Stimulated activated CD4-positive, alpha-beta T cell treated with anti-CD3 and anti-CD28 coated beads, Interleukin-2, amount 100 ng/mL, for 4 hours (primary cell): Measurements from ENCODE around the gene EML6.
"Not testable (repeated sequence)": the region's sequence is repeated elsewhere in the genome, so short reads cannot be mapped to it uniquely, and the experiment has no call there.

Experiments
- DNase-seq: peaks from one replicate; pipeline ENCODE4 v3.0.0-alpha.2; 2020; ENCODE audit warnings: low read depth

The EML6 gene

GRCh38 chr2:54965425-54965824 lies 242.0 kb downstream of the EML6 start:
- no peak for DNase-seq

GRCh38 chr2:54966165-54966832 lies 242.8 kb downstream of the EML6 start:
- DNase-seq, result no peak

DNA sequence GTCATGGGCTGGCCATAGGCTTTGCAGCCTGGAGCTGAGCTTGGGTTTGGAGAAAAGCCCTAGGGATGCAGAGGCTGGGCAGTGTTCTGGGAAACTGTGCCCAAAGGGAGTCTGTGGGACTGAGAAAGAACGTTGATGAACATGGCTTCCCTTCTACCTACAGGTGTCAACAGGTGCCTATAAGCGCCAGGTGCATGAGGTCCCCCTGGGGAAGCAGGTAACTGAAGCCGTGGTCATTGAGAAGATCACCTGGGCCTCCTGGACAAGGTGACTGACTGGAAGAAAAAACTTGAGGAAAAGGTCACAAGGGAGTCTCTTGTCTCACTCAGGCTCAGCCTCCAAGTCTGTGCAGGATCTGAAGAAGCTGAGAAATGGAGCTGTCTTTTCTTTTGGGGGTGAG lies 243.4 kb downstream of the EML6 start:
- no peak for DNase-seq

DNA sequence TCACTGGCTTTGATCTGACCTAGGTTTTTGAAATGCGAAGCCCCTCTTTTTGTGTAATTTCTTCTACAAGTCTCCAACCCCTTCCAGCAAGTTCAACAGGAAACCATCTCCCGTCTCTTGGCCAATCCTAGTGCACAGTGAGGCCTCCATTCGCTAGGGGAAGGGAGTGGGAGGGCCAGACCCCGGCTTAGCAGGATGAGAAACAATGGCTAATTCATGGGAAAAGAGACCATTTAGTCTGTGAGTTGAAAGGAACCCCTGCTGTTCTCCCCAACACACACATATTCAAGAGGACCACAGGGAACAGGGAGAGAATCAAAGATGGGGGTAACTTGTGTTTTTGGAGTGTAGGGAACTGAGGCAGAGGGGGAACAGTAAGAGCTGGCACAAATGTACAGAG lies 243.8 kb downstream of the EML6 start:
- no peak for DNase-seq

- DNase-seq, result no peak
Measured at GRCh38 chr2:54967759-54968365, 244.4 kb downstream of the EML6 start.

DNA sequence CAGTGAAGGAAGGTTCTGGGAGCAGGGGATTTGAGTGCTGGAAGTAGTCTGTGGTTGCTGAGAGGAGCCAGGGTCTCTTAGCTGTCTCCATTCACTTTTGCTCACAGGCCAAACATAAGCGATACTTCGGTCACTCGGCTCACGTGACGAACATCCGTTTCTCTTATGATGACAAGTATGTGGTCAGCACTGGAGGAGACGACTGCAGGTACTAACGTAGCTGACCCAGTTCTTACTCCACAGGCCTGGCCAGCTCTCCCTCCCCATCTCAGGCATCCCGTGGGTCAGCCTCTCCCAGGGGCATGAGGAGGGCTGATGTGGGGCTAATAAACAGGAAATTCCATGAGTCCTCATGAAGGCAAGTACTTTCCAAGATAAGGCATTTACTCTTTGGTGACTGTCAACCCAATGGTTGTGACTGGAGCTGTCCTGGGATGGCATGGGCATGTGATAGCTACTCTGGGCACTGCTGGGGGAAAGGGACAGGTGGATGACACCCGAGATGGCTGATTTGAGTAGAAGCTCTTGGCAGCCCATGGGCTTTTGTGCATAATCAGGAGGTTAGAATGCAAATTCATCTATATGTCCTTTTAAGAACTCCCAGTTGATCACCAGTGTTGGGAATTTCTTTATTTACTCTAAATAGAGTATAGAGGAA lies 245.2 kb downstream of the EML6 start:
- no peak for DNase-seq

DNA sequence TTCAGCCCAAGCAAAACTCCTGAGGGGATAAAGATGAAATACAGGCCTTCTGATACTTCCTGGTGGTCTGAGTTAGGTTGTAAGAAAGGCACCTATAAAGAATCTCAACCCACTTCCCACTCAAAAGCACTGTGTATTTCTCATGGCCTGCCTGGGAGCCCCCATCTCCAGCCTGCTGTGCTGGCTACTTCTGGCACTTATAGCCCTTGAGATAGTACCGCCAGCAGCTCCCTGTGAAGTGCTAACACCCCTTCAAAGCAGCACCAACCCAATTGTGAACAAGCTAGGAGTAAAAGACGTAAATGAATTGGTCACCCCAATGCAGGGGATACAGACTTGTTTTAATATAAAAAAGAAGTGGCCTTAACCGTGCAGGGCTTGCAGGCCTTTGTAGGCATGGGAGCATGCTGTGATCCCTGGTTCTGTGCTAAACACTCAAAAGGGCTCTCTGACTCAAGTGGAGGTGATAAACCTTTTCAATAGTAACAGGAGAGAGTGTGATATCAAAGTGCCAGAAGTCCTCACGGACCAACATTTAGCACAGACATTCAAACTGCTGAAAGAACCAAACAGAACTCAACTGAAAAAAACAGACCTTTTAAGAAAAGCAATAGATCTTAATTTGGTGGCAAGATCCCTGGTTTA lies 246.0 kb downstream of the EML6 start:
- no peak for DNase-seq

GRCh38 chr2:54969940-54970338 lies 246.5 kb downstream of the EML6 start:
- DNase-seq, result no peak

- no peak for DNase-seq
Measured at GRCh38 chr2:54975175-54975574, 251.7 kb downstream of the EML6 start.

GRCh38 chr2:54975598-54976492 lies 252.4 kb downstream of the EML6 start:
- no peak for DNase-seq

GRCh38 chr2:54977149-54977548 lies 253.7 kb downstream of the EML6 start:
- no peak for DNase-seq

DNA sequence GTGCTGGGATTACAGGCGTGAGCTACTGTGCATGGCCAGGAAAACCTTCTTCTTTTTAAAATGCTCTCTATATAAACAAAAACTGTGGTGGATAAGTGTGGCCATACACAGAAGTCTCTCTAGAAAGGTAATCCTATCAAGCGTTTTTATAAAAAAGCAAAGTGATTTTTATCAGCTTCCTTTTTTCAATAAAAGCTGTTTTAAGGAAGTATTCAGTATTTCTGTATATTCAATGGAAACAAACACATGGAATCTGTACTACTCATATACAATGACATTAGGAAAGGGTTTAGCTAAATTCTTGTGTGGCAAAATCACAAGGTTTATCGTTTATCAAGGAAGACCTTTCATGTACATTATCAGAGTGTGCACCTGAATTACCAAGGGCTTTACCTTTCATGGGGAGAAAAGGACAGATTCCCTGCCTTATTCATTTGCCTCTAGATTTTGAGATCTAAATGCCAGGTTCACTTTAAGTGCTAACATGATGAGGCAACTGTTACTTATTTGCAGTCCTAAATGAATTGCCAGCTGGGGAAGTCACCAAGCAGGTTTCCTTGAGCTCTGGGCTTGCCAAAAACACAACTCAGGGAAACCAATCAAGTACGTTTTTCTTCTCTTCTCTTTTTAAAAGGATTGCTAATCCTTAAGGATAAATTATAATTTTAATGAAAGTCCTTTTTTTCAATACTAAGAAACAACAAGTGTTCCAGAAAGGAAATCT lies 256.0 kb downstream of the EML6 start:
- no peak for DNase-seq

GRCh38 chr2:54981385-54981784 lies 257.9 kb downstream of the EML6 start:
- no peak for DNase-seq

DNA sequence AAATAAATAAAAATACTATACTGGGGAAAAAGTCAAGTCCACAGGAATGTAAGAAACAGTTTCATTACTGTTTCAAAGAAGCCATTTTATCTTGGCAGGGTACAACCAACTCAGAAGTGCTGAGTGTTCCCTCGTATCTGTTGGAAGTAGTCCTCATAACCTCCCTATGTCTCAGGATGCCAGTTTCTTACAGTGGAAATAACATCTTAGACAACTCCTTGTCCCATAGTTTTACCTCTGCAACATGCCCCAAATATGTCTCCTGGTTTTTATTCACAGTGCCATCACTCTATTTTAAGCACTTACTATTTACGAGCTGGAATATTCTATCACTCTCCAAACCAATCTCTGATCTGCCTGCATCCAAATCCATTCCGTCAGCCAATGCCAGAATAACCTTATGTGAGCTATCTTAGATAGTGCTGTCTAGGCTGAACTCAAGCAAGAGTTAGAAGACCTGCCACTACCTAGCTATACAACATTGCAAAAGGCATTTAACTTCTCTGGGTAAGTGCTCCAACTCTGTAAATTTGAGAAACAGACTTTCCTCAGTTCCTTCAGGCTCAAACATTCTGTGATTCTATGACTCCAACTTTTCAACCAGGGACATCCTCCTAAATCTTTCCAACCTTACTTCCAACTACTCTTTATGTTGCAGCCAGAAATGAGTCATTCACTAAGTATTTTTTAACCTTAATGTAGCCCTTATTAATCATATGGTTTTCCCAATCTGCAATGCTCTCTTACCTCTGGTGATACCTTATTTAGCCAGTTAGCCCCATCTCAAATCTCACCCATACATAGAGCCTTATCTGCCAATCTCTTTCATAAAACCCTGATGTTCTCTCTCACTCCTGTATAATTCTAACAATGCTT lies 260.1 kb downstream of the EML6 start:
- no peak for DNase-seq

- DNase-seq, result no peak
Measured at GRCh38 chr2:54984476-54984875, 261.0 kb downstream of the EML6 start.

GRCh38 chr2:54986264-54986663 lies 262.8 kb downstream of the EML6 start:
- DNase-seq, result no peak

- DNase-seq, result no peak
Measured at GRCh38 chr2:54988612-54989011, 265.1 kb downstream of the EML6 start.

DNA sequence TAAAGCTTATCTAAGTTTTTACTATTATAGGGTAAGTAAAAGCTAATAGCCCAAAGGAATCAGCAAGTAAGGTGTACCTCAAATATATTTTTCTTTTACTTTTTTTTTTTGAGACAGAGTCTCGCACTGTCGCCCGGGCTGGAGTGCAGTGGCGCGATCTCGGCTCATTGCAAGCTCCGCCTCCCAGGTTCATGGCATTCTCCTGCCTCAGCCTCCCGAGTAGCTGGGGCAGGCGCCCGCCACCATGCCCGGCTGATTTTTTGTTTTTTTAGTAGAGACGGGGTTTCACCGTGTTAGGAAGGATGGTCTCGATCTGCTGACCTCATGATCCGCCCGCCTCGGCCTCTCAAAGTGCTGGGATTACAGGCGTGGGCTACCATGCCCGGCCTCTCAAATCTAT lies 267.2 kb downstream of the EML6 start:
- not testable (repeated sequence) for DNase-seq

GRCh38 chr2:54995553-54995952 lies 272.1 kb downstream of the EML6 start:
- DNase-seq, result no peak

GRCh38 chr2:54997826-54998225 lies 274.4 kb downstream of the EML6 start:
- no peak for DNase-seq
